Transverse colon (tissue), 4 donors: ENCODE measurements around the gene PCDHGA1.

Source experiments
- CTCF ChIP-seq, 5 experiments: fragments of 200-600 bp in 3 of 5; fragments of 450-650 bp in 2 of 5; sonication (generic) in 3 of 5; IDR thresholded peaks; 1 replicate in 2 of 5; 2 replicates in 3 of 5; pipeline ENCODE4 v1.5.1; 2016 to 2017; ENCODE audit warnings: antibody characterized with exemption in 5 of 5, inconsistent platforms in 3 of 5, mild to moderate bottlenecking in 2 of 5, moderate library complexity in 1 of 5
- EP300 ChIP-seq: sonication (generic); formaldehyde crosslinking; IDR thresholded peaks from one replicate; pipeline ENCODE4 v1.6.1; 2017; ENCODE audit warnings: antibody characterized with exemption, low read depth
- POLR2AphosphoS5 ChIP-seq, 3 donors: sonication (generic); formaldehyde crosslinking; IDR thresholded peaks; one replicate each; pipeline ENCODE4 v1.6.1; 2016; ENCODE audit warnings: antibody characterized with exemption in 3 of 3

- peak in 2 of 5 experiments; percentile 7 to 14 for TF ChIP-seq CTCF (IDR thresholded peaks at IDR 0.05)
- no peak for TF ChIP-seq POLR2AphosphoS5 (IDR thresholded peaks at IDR 0.05)
- no peak for TF ChIP-seq EP300
These were observed 227.8 kb downstream of the PCDHGA1 start for GRCh38 chr5:141558150-141558549.
